Stimulated activated CD4-positive, alpha-beta T cell treated with anti-CD3 and anti-CD28 coated beads, Interleukin-1b, Interleukin-23, amount 100 ng/mL, for 4 hours (primary cell): ENCODE measurements around the gene C1RL.
"Not testable (repeated sequence)": the region's sequence is repeated elsewhere in the genome, so short reads cannot be mapped to it uniquely, and the experiment has no call there.

Experiments used
- DNase-seq, 2 donors: peaks; one replicate each; pipeline ENCODE4 v3.0.0-alpha.2; 2020; ENCODE audit warnings: low read depth in 2 of 2

C1RL gene

DNA sequence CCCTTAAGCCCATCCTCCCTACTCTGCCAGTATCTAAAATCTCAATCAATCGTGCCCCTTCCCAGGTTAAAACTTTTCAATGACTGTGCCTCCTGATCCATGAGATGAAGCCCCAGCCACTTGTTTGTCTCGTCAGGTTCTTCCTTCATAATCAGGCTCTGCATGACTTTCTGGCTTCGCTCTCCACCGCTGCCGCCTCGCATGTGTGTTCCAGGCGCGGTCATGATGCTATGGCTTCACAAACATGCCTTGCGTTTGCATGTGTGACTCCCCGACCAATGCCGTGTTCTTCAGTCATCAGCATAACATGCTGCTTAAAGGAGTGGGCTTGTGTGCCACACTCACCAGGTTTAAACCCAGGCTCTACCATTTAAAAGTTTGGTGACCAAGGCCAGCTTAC, 5.0 kb upstream of the C1RL start:
- DNase-seq, result no peak

DNA sequence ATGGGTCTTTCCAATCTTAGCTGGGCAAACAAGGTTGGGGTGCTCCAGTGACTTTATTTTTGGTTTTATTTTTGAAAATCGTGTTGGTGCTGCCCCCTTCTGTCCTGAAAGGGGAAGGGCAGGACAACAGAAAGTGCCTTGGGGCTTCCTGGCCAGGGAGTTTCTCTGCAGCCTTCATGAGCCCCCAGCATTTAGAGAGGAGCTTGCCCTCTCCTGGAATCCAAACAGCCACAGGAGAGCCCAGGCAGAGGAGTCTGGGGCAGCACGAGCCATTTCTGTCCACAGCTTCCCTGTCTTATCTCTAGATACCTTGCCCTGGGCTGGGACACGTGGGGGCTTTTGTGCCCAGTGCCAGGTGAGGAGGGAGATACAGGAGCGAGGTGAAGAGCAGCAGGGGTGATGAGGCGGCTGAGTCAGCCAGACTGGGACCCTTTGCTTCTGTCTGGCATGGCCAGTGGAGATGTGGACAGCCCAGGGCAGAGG, 4.4 kb upstream of the C1RL start:
- peak; percentile 14 to 32 for DNase-seq

DNA sequence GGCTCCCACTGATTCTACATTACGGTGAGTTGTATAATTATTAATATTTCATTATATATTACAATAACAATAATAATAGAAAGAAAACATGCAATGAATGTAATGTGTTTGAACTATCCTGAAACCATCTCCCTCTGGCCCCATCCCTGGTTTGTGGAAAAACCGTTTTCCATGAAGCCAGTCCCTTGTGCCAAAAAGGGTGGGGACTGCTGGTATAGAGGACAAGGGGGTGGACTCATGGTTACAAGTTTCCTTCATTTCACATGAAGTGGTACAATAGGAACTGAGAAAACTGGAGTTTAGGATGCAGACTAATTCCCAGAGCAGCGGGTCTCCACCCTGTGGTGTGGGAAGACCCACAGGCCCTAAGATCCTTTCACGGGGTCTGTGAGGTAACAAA, 3.0 kb upstream of the C1RL start:
- no peak for DNase-seq

DNA sequence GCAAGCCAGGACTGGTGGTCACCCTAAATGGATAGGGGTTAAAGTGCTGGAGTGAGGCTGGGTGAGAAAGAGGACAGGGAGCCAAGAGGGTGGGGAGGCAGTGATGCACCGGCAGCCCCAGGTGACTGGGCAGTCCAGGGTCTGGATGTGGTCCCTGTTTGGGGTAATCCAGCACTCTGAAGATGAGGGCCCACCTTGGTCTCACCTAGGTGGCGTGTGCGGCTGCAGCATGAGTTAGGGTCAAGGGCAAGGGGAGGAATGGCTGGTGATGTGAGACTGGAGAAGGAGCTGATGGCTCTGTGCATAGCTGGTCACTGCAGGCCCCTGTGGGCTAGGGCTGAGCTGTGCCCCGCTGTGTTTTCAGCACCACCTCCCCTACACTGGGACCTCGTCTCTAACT, 1.6 kb upstream of the C1RL start:
- no peak for DNase-seq

DNA sequence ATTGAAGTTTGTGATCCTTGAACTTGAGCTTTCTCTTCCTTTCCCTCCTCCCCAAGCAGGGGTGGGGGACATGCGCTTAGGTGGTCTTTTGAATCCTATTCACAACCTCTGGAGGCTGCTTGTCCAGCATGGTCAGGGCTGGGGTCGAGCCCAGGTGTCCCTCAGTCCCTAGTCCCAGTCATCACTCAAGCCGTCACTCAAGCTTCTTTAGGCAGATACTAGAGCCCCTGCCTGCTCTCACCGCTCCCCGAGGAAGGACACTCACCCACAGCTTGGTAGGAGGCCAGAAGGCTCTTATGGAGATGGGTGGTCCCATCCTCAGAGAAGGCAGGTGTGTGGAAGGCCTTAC, 532 bp upstream of the C1RL start:
- no peak for DNase-seq

DNA sequence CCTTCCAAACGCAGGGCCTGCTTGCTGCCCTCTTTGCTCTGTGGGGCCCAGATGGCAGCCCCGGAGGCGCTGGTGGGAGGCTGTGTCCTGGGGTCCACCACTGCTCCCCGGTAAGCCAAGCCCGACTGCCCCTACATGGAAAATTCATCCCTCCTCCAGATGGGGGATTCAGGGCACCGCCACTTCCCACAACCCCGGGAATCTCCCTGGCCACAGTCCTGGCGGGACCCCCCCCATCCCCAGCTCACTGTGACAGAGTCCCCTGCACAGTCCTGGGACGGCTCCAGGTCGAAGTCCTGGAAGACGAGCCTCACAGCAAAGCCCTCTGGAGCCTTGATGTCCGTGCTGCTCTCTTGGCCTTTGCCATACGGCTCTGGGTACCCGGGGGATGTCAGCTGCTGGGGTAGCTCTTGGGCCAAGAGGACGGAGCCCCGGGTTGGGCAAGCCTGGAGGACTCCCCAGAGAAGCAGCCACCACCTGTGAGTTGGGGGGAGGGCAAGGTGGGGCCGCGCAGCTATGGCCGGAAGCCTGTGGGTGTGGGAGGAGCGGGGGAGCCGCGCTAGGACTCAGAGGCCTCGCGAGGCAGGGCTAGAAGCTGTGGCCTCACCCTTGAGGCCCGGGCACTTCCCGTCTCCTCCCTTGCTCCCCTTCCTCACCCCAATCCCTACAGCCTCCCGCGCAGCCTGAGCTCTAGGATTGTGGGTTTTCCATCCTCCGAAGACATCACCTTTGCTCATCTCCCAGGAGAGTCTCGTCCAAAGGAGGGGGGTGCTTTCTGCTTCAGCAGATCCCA, 815 bp downstream of the C1RL start:
- DNase-seq, result peak; percentile 50 to 59

DNA sequence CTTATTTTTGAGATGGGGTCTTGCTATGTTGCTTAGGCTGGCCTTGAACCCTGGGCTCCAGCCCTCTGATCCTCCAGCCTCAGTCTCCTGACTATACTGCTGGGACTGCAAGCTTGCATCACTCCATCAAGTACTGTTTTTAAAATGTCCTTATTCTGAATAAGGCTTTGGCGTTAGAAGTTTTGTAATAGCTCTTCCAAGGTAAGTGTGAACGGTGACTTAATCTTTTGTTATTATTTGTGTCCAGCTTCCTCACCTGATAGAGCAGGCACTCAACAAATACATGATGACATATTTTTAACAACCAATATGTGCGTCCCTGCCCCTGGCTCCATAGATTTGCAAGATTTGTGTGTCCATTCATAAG, 1.4 kb downstream of the C1RL start:
- DNase-seq, result no peak

DNA sequence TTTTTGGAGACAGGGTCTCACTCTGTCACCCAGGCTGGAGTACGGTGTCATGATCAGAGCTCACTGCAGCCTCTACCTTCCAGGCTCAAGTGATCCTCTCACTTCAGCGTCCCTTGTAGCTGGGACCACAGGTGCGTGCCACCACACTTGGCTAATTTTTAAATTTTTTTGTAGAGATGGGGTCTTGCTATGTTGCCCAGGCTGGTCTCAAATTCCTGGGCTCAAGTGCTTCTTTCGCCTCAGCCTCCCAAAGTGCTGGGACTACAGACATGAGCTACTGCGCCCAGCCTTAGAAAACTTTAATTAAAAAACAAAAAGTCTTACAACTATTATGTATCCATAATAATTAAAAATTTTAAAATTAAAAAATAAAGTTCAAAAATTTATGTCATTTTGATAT, 1.8 kb downstream of the C1RL start:
- not testable (repeated sequence) for DNase-seq

DNA sequence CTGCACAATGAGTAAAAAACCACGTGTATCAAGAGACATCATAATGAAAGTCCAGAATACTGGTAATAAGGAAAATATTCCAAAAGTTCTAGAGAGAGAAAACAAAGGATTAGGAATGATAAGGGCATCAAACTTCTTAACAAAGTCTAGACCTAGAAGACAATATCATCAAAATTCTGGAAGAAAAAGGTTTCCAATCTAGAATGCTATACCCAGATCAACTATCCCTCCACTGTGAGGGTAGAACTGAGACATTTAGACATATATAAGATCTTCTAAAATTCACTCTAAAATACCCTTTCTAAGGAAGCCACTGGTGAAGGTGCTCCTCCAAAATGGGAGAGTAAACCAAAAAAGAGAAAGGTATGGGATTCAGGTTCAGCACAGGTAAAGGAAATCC, 2.9 kb downstream of the C1RL start:
- no peak for DNase-seq

DNA sequence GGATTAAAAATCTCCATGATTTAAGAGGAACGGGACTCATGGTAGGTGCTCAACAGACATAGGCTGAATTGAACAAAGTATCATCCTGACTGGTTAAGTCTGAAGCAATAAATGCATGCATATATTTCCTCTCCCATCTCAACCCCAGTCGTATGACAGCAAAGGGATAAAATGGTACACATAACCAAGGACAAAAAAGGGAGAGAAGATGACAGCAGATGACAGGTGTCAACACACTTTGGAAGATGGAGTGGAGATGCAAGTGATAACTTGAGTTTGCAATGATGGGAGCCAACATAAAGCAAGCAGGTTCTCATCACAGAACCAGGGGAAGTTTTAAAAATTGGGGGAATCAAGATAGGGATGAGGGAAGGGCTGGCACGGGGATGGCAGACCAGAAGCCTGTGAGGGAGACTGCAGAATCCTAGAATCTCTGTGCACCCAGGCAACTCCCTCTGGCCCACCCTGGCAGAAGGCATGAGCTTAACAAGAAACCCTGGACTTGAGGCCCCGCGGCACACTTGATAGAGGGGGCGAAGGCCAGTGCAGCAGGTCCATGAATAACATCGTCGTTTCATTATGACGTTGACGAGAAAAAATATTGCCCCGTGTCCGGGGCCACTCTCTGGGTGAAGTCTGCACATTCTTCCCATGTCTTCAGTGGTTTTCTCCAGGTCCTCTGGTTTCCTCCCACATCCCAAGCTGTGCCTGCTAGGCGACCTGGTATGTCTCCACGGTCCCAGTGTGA, 5.0 kb downstream of the C1RL start:
- DNase-seq, result no peak

DNA sequence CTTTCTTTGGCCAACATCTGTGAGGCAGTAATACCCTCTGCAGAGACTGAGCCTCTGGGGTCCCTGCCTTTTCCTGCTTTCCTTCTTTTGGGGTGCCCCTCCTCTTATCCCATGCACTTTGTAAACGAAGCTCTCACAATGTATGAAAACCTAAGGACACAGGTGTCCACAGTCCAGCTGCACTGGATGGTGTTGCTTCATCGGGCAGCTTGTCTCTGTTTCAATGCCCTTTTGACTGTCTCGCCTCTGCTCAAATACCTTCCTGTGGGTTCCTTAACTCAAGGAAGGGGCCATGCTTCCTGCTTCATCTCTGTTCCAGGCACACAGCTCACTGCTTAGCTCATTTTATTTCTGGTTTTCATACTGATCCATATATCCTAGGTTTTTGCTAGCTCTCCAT, 6.4 kb downstream of the C1RL start:
- no peak for DNase-seq

DNA sequence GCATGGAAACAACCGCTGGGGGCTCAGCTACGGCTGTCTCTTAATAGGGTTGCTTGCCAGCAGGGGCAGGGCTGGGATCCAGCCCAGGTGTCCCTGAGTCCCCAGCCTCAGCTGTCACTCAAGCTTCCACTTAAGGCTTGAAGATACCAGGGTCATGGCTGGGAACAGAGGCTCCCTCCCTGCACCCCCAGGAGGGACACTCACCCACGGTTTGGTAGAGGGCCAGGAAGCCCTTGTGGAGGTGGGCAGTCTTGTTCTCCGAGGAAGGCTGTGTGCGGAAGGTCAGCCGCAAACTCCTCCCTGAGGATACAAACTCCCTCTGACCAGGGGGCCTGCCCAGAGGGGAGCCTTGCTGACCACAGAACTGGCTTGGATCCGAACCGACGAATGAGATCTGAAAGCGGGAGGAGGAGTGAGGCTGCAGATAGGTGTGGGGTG, 7.3 kb downstream of the C1RL start:
- no peak for DNase-seq

DNA sequence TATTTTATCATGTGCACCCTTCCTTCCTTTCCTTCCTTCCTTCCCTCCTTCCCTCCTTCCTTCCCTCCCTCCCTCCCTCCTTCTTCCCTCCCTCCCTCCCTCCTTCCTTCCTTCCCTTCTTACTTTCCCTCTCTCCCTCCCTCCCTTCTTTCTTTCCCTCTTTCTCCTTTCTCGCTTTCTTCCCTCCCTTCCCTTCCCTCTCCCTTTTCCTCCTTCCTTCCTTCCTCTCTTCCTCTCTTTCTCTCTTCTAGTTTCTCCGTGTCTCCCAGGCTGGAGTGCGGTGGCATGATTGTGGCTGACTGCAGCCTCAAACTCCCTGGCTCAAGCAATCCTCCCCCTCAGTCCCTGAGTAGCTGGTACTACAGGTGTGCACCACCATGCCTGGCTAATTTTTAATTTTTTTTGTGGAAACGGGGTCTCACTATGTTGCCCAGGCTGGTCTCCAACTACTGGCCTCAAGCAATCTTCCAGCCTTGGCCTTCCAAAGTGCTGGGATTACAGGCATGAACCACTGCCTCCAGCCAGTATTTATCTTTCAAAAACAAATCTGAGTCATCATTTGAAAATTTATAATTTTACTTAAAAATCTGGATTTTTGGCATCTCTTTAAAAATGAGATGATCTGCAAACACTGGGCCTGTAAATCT, 7.8 kb downstream of the C1RL start:
- DNase-seq, result no peak

DNA sequence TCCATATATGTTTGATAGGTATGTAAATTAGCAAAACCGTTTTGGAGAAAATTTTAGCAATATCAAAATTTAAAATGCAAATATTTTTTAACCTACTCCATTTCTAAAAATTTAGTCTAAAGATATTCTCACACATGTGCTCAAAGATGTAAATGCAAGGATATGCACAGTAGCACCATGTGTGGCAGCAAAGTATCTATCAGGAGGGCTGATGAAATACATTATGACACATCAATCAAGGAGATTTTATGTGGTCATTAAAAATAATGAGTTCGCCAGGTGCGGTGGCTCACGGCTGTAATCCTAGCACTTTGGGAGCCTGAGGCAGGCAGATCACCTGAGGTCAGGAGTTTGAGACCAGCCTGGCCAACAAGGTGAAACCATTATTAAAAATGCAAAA, 8.8 kb downstream of the C1RL start:
- no peak for DNase-seq

DNA sequence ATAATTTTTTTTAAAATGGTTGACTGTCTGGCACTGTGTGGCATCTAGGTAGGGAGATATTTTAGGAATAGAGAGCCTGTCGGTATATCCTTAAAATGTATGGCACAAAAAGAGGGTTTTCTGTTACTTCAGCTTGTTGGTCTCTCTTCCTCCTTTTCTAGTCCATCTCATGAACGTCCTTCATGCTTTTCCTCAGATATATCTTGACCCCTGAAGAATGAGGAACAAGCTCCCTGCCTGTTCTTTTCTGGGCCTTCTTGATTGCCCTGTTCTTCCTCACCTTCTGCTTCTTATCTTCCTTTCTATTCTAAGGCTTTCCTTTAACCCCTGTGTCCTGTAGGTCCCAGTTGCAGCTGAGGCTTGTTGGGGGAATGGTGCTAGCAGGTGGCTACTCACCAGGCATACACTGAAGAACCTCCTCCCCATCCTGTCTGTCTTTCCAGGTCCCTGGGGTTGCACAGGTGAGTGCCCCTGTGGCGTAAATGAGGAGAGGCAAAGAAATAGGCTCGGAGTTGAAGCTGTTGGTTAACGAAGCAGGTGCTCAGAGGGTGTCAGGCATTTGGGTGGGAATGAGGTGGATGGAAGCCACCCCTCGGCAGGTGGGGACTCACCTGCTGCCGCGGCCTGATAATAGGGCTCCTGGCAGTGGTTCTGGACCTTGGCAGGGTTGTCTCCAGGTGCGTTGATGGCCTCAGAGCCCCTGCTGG, 9.6 kb downstream of the C1RL start:
- DNase-seq, result no peak

DNA sequence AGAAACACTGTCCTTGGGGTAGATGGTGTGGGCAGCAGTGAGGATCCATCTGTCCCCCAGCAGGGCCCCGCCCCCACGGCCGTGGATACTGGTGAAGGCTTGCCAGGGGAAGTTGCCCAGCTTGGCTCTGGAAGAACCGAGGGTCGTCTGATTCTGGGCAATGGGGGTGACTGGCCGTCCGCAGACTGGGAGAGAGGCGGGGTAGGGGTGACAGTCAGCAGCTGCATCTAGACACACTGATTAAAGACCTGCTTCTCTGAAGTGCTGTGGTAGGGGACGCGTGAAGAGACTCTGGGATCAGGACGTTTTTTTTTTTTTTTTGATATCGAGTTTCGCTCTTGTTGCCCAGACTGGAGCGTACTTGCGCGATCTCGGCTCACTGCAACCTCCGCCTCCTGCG, 12.0 kb downstream of the C1RL start:
- DNase-seq, result no peak

DNA sequence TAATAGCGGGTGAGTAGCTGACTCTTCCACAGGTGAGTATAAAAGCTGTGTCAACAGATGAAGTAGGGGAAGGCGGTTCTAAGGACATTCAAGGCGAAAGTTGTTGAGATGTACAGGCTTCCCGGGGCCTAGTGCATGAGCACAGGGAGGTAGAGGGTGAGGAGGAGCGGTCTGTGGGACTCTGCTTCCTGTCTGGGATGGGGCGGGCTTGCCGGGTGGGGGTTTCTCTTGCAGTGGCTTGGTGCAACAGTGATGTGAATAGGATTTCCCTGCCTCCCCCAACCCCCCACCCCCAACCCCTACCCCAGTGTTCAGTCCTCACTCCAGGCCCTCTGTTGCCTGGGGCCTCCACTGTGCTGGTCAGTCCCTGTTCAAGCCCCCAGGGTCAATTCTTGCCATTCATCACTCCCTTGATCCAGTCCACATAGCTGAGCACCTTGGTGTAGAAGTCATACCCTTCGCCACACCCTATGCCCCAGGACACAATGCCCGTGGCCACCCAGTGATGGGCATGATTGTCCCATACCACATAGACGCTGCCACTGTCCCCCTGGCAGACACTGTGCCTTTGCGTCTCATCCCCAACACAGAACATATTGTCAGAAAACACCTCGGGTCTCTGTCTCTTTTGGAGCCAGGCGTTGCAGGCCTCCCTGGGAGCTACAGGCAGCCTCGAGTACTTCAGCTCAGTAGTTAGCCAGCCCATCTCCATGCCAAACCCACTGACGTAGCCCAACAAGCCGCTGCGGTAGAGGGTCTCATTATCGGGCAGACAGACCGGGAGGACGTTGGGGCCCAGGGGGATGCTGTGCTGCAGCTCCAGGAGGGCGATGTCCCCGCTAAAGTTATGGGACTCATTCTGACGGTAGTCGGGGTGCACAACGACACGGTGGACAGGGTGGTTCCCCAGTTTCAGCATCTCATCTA, 12.7 kb downstream of the C1RL start:
- DNase-seq, result no peak

DNA sequence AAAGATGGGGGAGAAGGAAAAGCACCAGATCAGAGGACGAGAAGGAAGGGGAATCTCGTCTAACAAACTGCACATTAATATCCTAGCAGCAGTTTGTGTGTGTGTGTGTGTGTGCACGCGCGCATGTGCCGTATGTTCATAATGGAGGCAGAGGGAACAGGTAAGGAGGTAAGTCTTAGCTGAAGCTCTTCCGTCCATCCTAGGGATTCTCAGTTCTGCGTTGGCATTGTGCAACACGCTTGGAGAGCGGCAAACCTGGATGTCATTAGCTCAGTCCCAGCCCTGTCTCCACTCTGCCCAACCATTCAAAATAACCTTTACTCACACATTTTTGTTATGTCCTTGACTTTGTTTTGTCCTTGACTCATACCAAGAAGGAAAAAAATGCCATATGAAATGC, 15.1 kb downstream of the C1RL start:
- no peak for DNase-seq

DNA sequence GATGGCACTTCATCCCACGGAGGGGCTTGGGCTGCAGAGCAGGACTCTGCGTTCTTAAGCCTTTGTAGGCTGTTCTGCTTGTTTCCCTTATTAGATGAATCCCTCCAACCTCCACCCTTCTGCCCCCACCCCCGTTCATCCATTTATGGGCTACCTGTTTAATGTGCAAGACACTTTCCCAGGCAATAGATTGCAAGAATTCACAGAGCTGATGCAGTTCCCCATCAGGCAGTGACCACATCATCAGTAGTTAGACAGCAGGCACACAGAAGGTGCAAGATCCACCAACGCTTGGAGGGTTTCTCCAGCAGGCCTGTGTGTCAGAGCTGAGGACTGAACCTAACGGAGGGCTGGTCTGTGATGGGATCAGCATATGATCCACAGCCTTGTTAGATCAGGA, 15.5 kb downstream of the C1RL start:
- DNase-seq, result no peak

DNA sequence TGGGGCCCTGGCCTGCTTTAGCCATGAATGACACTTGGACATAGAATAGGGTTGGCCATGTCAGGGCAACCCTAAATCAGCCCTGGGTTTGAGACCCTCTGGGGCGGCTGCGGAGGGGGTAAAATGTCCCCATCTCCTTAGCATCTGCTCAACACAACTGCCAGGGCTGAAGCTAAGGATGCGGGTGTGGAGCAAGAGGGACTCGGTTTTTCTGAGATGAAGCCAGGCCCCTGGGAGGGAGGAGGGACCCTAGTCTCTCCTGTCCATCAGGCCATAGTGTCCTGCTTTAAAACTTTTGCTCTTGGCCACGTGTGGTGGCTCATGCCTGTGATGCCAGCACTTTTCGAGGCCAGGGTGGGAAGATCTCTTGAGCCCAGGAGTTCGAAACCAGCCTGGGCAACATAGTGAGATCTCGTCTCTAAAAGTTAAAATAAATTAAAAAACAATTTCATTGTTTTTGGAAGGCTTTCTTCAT, 16.0 kb downstream of the C1RL start:
- DNase-seq, result no peak
